ENCODE results near the gene CD59. TPM values are rescaled to one million over a fixed set of nuclear protein-coding genes. Genes with fewer than 3 reads are reported as not detected.

Gene CD59
- total and polyA plus RNA-seq, 5 donors, result 245 to 780 (median 661) TPM

- DNase-seq, result no peak
Measured at GRCh38 chr11:33701302-33702230, 34.7 kb downstream of the CD59 start.

DNA sequence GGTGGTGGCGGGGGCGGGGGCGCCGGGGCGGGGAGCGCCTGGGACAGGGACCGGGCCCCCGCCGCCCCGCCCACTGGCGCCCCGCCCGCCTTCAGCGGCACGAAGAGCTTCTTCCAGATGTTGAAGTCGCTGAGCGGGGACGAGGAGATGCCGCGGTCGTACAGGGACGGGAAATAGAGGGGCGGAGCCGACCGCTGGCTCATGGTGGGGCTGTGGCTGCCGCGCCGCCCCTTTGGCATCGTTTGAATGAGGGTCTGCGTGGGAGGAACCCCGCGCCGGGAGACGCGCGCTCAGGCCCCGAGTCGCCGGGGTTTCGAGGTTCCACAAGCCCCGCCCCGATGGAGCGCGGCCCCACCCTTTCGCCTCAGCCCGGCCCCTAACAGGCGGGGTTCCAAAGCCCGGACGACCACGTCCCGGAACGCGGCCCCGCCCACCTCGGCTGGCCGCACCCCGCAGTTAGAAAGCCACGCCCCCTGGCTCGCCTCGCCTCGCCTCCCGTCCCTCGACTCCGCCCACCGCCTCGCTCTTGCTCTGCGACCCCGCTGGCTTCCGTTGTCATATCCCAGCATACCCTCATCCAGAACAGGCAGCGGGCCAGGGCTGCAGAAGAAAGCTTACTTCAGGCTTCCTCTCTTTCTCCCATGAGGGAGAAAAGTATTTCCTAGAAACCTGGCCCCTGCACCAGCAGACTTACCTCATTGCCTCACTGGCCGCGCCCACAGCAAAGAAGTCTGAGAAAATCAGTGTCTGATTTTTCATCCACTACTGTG, 35.5 kb downstream of the CD59 start, which contains the start of gene C11orf91:
C11orf91 (minus strand) TSS at position 325 of the 770 bp plus-strand sequence; CDS start at position 239, 86 bp downstream.
- H3K4me3 ChIP-seq (ENCODE audit: low read length), result peak within 1 kb of the TSS; percentile 65
- peak; percentile 91 to 94 for ATAC-seq
- intact Hi-C loops (cut with DNase I), result no loop called here
- DNase-seq, result peak; percentile 98 to 99 (median 99)
- H3K9me3 ChIP-seq (ENCODE audit: control insufficient read depth, low read length), result no peaks in the 10 kb centered on the region
- H3K4me1 ChIP-seq (ENCODE audit: control insufficient read depth, insufficient read depth, low read length), result peaks cover 18% of the 10 kb centered on the region
- WGBS, result under 1% methylated on average over 71 of the region's 72 CpGs
- peak within 1 kb of the TSS; percentile 86 for H3K27ac ChIP-seq (ENCODE audit: low read length)
- no peaks in the 10 kb centered on the region for H3K27me3 ChIP-seq (ENCODE audit: control insufficient read depth, insufficient read depth)

More at GRCh38 chr11:33701302-33702230, 34.7 kb downstream of the CD59 start:
- peak; percentile 4 to 23 for ATAC-seq
- peak overlapping the region; percentile 65 for H3K4me3 ChIP-seq (ENCODE audit: low read length)
- peaks cover 18% of the 10 kb centered on the region for H3K4me1 ChIP-seq (ENCODE audit: control insufficient read depth, insufficient read depth, low read length)
- H3K27ac ChIP-seq (ENCODE audit: low read length), result peak overlapping the region; percentile 86
- WGBS, result 18% methylated on average over 7 of the region's 7 CpGs
- H3K27me3 ChIP-seq (ENCODE audit: control insufficient read depth, insufficient read depth), result no peaks in the 10 kb centered on the region
- H3K9me3 ChIP-seq (ENCODE audit: control insufficient read depth, low read length), result no peaks in the 10 kb centered on the region
- intact Hi-C loops (cut with DNase I), result no loop called here

- H3K27ac ChIP-seq (ENCODE audit: low read length), result peak overlapping the region; percentile 14
- ATAC-seq (no peak), DNase-seq (peak; percentile 64 to 84 (median 77))
- WGBS, result 22% methylated on average over 25 of the region's 25 CpGs
- H3K27me3 ChIP-seq (ENCODE audit: control insufficient read depth, insufficient read depth), result no peaks in the 10 kb centered on the region
- no peaks in the 10 kb centered on the region for H3K9me3 ChIP-seq (ENCODE audit: control insufficient read depth, low read length)
- peaks cover 15% of the 10 kb centered on the region for H3K4me1 ChIP-seq (ENCODE audit: control insufficient read depth, insufficient read depth, low read length)
- H3K4me3 ChIP-seq (ENCODE audit: low read length), result peak overlapping the region; percentile 65
- intact Hi-C loops (cut with DNase I), result no loop called here
Measured at GRCh38 chr11:33700063-33700501, 36.1 kb downstream of the CD59 start.

GRCh38 chr11:33699515-33700062, 36.6 kb downstream of the CD59 start:
- WGBS, result 71% methylated on average over 12 of the region's 12 CpGs
- H3K4me1 ChIP-seq (ENCODE audit: control insufficient read depth, insufficient read depth, low read length), result peaks cover 14% of the 10 kb centered on the region
- intact Hi-C loops (cut with DNase I), result no loop called here

DNA sequence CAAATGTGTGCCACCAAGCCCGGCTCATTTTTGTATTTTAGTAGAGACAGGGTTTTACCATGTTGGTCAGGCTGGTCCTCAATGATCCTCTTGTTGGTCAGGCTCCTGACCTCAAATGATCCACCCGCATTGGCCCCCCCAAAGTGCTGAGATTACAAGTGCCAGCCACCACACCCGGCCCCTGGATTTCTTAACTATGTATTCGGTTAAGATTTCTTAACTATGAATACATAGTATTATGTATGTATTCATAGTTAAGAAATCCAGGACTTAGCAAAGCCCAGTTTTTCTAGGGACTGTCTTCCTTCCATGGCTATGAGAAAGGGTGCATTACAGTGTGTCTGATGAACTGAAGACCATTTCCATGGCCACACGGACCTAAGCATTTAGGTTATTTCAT, 37.3 kb downstream of the CD59 start:
- intact Hi-C loops (cut with DNase I), result no loop called here
- H3K27me3 ChIP-seq (ENCODE audit: control insufficient read depth, insufficient read depth), result no peaks in the 10 kb centered on the region
- ATAC-seq (no peak), DNase-seq (no peak)
- 80% methylated on average over 5 of the region's 5 CpGs for WGBS
- no peak overlapping the region for H3K4me3 ChIP-seq (ENCODE audit: low read length)
- no peaks in the 10 kb centered on the region for H3K9me3 ChIP-seq (ENCODE audit: control insufficient read depth, low read length)
- H3K4me1 ChIP-seq (ENCODE audit: control insufficient read depth, insufficient read depth, low read length), result peaks cover 13% of the 10 kb centered on the region
- no peak overlapping the region for H3K27ac ChIP-seq (ENCODE audit: low read length)

More at GRCh38 chr11:33699515-33700062, 36.6 kb downstream of the CD59 start:
- H3K27me3 ChIP-seq (ENCODE audit: control insufficient read depth, insufficient read depth), result no peaks in the 10 kb centered on the region
- DNase-seq (peak in 2 of 3 donors; percentile 36 to 67), ATAC-seq (no peak)
- no peak overlapping the region for H3K4me3 ChIP-seq (ENCODE audit: low read length)
- no peaks in the 10 kb centered on the region for H3K9me3 ChIP-seq (ENCODE audit: control insufficient read depth, low read length)
- peak overlapping the region; percentile 14 for H3K27ac ChIP-seq (ENCODE audit: low read length)

DNA sequence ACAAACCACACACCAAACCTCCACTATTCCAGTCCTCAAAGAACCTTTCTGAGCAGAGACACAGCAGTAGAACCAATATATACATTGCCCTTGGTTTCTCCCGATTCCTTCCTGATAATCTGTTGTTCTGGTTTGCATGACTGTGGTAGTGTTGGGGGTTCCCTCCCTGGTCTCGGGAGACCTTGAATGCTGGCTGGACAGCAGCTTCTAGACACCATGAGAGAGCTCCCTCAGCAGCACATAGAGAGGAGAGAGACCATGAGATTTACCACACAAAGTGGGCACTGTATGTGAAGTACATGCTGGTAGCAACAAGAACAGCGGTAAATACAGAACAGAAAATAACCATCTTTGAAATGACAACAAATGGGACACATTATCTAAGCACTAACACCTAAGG, 38.2 kb downstream of the CD59 start:
- H3K4me3 ChIP-seq (ENCODE audit: low read length), result no peak overlapping the region
- intact Hi-C loops (cut with DNase I), result no loop called here
- ATAC-seq, result no peak
- H3K4me1 ChIP-seq (ENCODE audit: control insufficient read depth, insufficient read depth, low read length), result peaks cover 5% of the 10 kb centered on the region
- H3K27ac ChIP-seq (ENCODE audit: low read length), result no peak overlapping the region
- no peaks in the 10 kb centered on the region for H3K9me3 ChIP-seq (ENCODE audit: control insufficient read depth, low read length)
- DNase-seq, result no peak
- no peaks in the 10 kb centered on the region for H3K27me3 ChIP-seq (ENCODE audit: control insufficient read depth, insufficient read depth)
- 48% methylated on average over 3 of the region's 3 CpGs for WGBS

DNA sequence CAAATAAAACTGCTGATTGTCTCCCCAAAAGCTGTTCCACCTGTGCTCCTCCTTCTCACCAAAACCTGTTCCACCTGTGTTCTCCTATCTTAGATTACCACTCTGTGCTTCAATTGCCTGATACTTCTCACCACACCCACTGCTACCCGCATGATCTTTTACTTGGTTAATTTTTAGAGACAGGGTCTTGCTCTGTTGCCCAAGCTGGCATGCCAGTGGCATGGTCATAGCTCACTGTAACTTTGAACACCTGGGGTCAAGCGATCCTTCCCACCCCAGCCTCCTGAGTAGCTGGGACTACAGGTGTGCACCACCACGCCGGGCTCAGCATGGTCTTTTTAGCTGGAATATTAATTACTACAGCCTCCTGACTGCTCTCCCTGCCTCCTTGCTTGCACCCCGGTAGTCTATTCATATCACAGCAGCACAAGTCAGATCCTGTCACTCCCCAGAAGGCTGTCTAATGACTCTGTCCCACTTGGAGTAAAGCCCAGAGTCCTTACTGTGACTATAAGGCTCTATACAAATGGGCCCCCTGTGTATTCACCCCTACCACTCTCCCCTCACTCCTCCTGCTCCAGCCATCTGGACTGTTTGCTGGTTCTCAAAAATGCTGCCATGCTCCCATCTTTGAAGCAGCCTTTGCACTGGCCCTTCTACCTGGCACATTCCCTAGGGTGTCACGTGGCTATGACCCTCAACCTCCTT, 39.1 kb downstream of the CD59 start:
- no peak overlapping the region for H3K4me3 ChIP-seq (ENCODE audit: low read length)
- H3K27me3 ChIP-seq (ENCODE audit: control insufficient read depth, insufficient read depth), result no peaks in the 10 kb centered on the region
- WGBS, result 84% methylated on average over 6 of the region's 6 CpGs
- intact Hi-C loops (cut with DNase I), result no loop called here
- peaks cover 11% of the 10 kb centered on the region for H3K4me1 ChIP-seq (ENCODE audit: control insufficient read depth, insufficient read depth, low read length)
- H3K9me3 ChIP-seq (ENCODE audit: control insufficient read depth, low read length), result no peaks in the 10 kb centered on the region
- ATAC-seq, result no peak
- no peak overlapping the region for H3K27ac ChIP-seq (ENCODE audit: low read length)
- DNase-seq, result no peak

DNA sequence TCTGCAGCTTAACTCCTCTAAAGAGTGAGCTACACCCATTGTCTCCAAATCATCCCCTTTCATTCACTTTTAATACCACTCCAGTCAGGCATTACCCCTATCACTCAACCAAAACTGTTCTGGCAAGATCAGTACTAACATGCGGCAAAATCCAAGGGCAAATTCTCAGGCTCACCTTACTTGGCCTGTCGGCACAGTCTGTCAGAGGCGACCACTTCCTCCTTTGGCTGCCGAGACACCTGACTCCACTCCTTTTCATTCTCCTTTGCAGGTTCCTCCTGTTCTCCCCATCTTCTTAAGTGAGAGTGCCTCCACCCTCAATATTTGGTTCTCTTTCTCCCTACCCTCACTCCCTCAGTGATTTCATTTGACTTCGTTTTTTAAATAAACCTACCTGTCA, 39.8 kb downstream of the CD59 start:
- H3K4me1 ChIP-seq (ENCODE audit: control insufficient read depth, insufficient read depth, low read length), result peaks cover 16% of the 10 kb centered on the region
- DNase-seq (no peak), ATAC-seq (no peak)
- intact Hi-C loops (cut with DNase I), result no loop called here
- no peaks in the 10 kb centered on the region for H3K27me3 ChIP-seq (ENCODE audit: control insufficient read depth, insufficient read depth)
- H3K4me3 ChIP-seq (ENCODE audit: low read length), result no peak overlapping the region
- no peak overlapping the region for H3K27ac ChIP-seq (ENCODE audit: low read length)
- WGBS, result 87% methylated on average over 5 of the region's 5 CpGs
- H3K9me3 ChIP-seq (ENCODE audit: control insufficient read depth, low read length), result no peaks in the 10 kb centered on the region

DNA sequence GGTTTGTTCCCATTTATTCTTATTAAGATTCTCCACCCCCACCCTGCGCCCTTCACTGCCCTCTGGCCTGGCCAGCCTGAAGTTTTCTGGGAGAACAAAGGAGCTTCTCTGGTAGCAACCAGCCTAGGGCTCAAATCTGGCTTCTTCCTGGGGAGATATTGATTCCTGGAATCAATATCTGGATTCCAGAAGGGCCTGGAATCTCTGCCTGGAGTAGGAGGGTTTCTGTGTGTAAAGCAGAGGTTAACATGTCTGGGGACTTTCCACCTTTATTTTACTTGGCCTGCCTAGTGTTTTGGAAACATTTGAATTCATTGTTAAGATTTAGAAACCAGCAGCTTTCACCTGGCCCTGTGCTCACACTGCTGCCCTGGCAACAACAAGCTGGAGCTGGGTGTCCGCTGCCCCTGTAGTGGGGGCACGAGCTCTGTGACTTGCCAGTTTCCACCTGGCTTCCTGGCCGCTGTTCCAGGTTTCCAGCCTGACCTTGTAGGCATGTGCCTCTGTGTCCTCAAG, 41.1 kb downstream of the CD59 start:
- no peak for ATAC-seq

More for the DNA sequence above, 41.1 kb downstream of the CD59 start:
- Histone ChIP-seq H3K9me3 (ENCODE audit: control insufficient read depth, low read length) (no peaks in the 10 kb centered on the region), H3K4me1 (ENCODE audit: control insufficient read depth, insufficient read depth, low read length) (peaks cover 23% of the 10 kb centered on the region), H3K27me3 (ENCODE audit: control insufficient read depth, insufficient read depth) (no peaks in the 10 kb centered on the region), H3K4me3 (ENCODE audit: low read length) (no peak overlapping the region), H3K27ac (ENCODE audit: low read length) (no peak overlapping the region)
- intact Hi-C loops (cut with DNase I), result no loop called here
- peak in 1 of 3 donors; percentile 45 for DNase-seq
- WGBS, result 75% methylated on average over 4 of the region's 4 CpGs

Measured in right cardiac atrium (tissue), 5 donors.